Liver (tissue), 2 donors: ENCODE results near the gene KBTBD2.

ENCODE experiments used
- YY1 ChIP-seq: IDR thresholded peaks from 2 replicates; pipeline ENCODE4 v1.6.1; 2016; ENCODE audit warnings: antibody characterized with exemption, mild to moderate bottlenecking
- TF ChIP-seq, protein P1 (sequence below): fragments of 150-350 bp; IDR thresholded peaks from 2 replicates; pipeline ENCODE4 v1.5.1; 2017; ENCODE audit warnings: improper control_type of control experiment, low read depth, low read length; ENCODE audit not compliant: missing input control
- TF ChIP-seq, protein P2 (sequence below): IDR thresholded peaks from 2 replicates; pipeline ENCODE4 v1.6.1; 2016; ENCODE audit warnings: antibody characterized with exemption
- TF ChIP-seq, protein P3 (sequence below): IDR thresholded peaks from 2 replicates; pipeline ENCODE4 v1.6.1; 2016; ENCODE audit warnings: antibody characterized with exemption, mild to moderate bottlenecking
- donor health status: healthy.

DNA sequence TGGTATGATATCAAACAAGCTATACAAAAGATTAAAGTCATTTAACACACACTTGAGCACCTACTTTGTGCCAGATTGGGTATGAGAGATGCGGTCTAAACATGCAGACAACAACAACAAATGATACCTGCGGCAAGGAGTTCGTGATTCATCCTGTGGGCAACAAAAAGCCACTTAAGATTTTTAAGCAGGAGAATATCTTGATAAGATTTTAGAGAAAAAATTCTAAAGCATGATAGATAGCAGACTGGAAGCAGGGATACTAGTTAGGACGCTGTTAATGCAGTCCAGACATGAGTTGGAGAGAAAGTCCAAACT is 1.6 kb upstream of the KBTBD2 start:
- TF ChIP-seq, protein P1, sequence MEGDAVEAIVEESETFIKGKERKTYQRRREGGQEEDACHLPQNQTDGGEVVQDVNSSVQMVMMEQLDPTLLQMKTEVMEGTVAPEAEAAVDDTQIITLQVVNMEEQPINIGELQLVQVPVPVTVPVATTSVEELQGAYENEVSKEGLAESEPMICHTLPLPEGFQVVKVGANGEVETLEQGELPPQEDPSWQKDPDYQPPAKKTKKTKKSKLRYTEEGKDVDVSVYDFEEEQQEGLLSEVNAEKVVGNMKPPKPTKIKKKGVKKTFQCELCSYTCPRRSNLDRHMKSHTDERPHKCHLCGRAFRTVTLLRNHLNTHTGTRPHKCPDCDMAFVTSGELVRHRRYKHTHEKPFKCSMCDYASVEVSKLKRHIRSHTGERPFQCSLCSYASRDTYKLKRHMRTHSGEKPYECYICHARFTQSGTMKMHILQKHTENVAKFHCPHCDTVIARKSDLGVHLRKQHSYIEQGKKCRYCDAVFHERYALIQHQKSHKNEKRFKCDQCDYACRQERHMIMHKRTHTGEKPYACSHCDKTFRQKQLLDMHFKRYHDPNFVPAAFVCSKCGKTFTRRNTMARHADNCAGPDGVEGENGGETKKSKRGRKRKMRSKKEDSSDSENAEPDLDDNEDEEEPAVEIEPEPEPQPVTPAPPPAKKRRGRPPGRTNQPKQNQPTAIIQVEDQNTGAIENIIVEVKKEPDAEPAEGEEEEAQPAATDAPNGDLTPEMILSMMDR = no peak
- TF ChIP-seq, protein P2, sequence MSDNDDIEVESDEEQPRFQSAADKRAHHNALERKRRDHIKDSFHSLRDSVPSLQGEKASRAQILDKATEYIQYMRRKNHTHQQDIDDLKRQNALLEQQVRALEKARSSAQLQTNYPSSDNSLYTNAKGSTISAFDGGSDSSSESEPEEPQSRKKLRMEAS = no peak
- TF ChIP-seq YY1 = no peak
- TF ChIP-seq, protein P3, sequence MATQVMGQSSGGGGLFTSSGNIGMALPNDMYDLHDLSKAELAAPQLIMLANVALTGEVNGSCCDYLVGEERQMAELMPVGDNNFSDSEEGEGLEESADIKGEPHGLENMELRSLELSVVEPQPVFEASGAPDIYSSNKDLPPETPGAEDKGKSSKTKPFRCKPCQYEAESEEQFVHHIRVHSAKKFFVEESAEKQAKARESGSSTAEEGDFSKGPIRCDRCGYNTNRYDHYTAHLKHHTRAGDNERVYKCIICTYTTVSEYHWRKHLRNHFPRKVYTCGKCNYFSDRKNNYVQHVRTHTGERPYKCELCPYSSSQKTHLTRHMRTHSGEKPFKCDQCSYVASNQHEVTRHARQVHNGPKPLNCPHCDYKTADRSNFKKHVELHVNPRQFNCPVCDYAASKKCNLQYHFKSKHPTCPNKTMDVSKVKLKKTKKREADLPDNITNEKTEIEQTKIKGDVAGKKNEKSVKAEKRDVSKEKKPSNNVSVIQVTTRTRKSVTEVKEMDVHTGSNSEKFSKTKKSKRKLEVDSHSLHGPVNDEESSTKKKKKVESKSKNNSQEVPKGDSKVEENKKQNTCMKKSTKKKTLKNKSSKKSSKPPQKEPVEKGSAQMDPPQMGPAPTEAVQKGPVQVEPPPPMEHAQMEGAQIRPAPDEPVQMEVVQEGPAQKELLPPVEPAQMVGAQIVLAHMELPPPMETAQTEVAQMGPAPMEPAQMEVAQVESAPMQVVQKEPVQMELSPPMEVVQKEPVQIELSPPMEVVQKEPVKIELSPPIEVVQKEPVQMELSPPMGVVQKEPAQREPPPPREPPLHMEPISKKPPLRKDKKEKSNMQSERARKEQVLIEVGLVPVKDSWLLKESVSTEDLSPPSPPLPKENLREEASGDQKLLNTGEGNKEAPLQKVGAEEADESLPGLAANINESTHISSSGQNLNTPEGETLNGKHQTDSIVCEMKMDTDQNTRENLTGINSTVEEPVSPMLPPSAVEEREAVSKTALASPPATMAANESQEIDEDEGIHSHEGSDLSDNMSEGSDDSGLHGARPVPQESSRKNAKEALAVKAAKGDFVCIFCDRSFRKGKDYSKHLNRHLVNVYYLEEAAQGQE = no peak
